Calu3 (cell line): ENCODE measurements around the gene TADA2B. TPM values are rescaled to one million over a fixed set of nuclear protein-coding genes. Genes with fewer than 3 reads are reported as not detected.

Experiments used
- BruUV-seq: library from RNA; stranded (reverse); fragments of 400-500 nt; replicated peaks from 2 replicates; lab custom pipeline; 2021; lab: Mats Ljungman, UMichigan
- CTCF ChIA-PET: fragments of 300-600 bp; sonication (Branson Sonifier 250); formaldehyde crosslinking; loops from one replicate; lab custom pipeline; 2022; ENCODE audit warnings: antibody characterized with exemption; lab: Charles Lee
- DNase-seq: peaks from one replicate; pipeline ENCODE4 v3.0.0; 2022
- H3K27ac Mint-ChIP-seq: one replicate; pipeline ENCODE4 v1.8.0; 2022; ENCODE audit warnings: mixed read lengths; ENCODE audit not compliant: unreplicated experiment
- H3K27me3 Mint-ChIP-seq: one replicate; pipeline ENCODE4 v1.8.0; 2022; ENCODE audit warnings: mixed read lengths; ENCODE audit not compliant: unreplicated experiment
- H3K36me3 Mint-ChIP-seq: one replicate; pipeline ENCODE4 v1.8.0; 2022; ENCODE audit warnings: mild to moderate bottlenecking, moderate library complexity, mixed read lengths; ENCODE audit not compliant: insufficient read depth, unreplicated experiment
- H3K4me1 Mint-ChIP-seq: one replicate; pipeline ENCODE4 v1.8.0; 2022; ENCODE audit warnings: mild to moderate bottlenecking, low read depth, mixed read lengths; ENCODE audit not compliant: unreplicated experiment
- H3K4me3 Mint-ChIP-seq: one replicate; pipeline ENCODE4 v1.8.0; 2022; ENCODE audit warnings: mild to moderate bottlenecking, low read depth, moderate library complexity, mixed read lengths; ENCODE audit not compliant: unreplicated experiment
- H3K9me3 Mint-ChIP-seq: one replicate; pipeline ENCODE4 v1.8.0; 2022; ENCODE audit warnings: low read depth, mixed read lengths; ENCODE audit not compliant: unreplicated experiment
- intact Hi-C: fragments of 100-400 bp; cut with micrococcal nuclease; formaldehyde crosslinking; loops from one replicate; pipeline ENCODE4 v1.10.0; 2022; ENCODE audit not compliant: unreplicated experiment
- total RNA-seq: library from RNA; stranded (reverse); gene quantifications from 2 replicates; pipeline ENCODE4 v1.2.3, GENCODE V29; 2022
- TF ChIP-seq, protein P1 (sequence below): fragments of 200-600 bp; IDR thresholded peaks from one replicate; pipeline ENCODE4 v1.8.0; 2022; ENCODE audit warnings: antibody characterized with exemption; ENCODE audit not compliant: unreplicated experiment

The TADA2B gene
- total RNA-seq, 1 experiment from 2014 or later = 15.1 TPM

DNA sequence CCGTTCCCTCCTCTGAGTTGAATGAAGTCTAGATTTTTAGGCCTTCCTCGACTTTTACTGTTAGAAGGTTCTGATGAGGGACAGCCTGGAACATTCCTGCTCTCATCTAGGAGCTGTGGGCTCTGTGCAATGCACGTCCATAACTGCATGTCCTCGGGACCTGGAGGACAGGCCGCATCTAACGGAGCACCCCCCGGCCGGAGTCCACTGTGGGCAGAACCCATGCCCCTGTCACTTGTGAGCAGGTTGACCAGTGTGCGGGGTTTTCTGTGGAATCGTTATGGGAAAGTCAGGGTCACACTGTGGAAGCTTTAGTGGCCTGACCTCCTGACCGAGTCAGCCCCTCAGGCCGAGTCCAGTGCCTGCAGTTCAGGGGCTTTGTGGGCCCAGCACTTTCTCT is 19.3 kb upstream of the TADA2B start:
- DNase-seq = no peak
- intact Hi-C loops = no loop called here
- Mint-ChIP-seq H3K27ac (no peak overlapping the region), H3K36me3 (peaks cover 11% of the 10 kb centered on the region), H3K4me3 (no peak overlapping the region), H3K9me3 (no peaks in the 10 kb centered on the region), H3K4me1 (no peaks in the 10 kb centered on the region), H3K27me3 (no peaks in the 10 kb centered on the region)
- TF ChIP-seq, protein P1, sequence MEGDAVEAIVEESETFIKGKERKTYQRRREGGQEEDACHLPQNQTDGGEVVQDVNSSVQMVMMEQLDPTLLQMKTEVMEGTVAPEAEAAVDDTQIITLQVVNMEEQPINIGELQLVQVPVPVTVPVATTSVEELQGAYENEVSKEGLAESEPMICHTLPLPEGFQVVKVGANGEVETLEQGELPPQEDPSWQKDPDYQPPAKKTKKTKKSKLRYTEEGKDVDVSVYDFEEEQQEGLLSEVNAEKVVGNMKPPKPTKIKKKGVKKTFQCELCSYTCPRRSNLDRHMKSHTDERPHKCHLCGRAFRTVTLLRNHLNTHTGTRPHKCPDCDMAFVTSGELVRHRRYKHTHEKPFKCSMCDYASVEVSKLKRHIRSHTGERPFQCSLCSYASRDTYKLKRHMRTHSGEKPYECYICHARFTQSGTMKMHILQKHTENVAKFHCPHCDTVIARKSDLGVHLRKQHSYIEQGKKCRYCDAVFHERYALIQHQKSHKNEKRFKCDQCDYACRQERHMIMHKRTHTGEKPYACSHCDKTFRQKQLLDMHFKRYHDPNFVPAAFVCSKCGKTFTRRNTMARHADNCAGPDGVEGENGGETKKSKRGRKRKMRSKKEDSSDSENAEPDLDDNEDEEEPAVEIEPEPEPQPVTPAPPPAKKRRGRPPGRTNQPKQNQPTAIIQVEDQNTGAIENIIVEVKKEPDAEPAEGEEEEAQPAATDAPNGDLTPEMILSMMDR = no peak
- BruUV-seq = no TSS peak
- CTCF ChIA-PET = no interaction called here

DNA sequence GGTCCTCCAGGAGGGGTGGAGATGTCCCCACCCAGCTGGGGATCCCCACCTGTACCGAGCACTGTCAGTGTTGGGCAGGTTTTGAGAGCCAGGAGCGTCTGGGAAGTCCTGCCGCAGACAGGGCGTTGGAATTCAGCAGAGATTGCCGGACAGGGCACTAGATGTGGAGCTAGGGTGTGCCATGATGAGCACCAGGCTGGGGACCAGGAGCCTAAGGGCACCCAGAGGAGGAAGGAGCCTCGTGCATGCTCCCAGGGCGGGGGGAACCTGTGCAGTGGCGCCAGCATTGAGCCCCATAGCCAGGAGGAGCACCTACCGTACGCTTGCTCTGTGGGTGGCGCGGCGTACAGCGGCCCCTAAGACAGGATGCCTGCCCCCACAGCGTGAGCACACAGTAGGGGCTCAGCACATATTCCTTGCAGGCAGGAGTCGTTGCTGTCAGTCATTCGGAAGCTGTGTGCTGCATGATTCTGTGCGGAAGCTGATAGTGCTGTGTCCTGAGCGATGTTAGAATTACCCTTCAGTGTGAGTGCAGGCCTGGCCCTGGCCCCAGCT is 18.8 kb upstream of the TADA2B start:
- DNase-seq = no peak
- intact Hi-C loops = no loop called here
- TF ChIP-seq, protein P1 = no peak
- Mint-ChIP-seq H3K36me3 (peaks cover 15% of the 10 kb centered on the region), H3K4me3 (no peak overlapping the region), H3K27ac (no peak overlapping the region), H3K4me1 (no peaks in the 10 kb centered on the region), H3K9me3 (no peaks in the 10 kb centered on the region), H3K27me3 (no peaks in the 10 kb centered on the region)
- BruUV-seq = no TSS peak
- CTCF ChIA-PET = no interaction called here

GRCh38 chr4:7025040-7025602 is 18.1 kb upstream of the TADA2B start:
- intact Hi-C loops = no loop called here
- no peak for DNase-seq
- Mint-ChIP-seq H3K4me3 (no peak overlapping the region), H3K9me3 (no peaks in the 10 kb centered on the region), H3K27me3 (no peaks in the 10 kb centered on the region), H3K36me3 (peaks cover 16% of the 10 kb centered on the region), H3K27ac (no peak overlapping the region), H3K4me1 (no peaks in the 10 kb centered on the region)
- CTCF ChIA-PET = no interaction called here
- BruUV-seq = no TSS peak
- TF ChIP-seq, protein P1 = no peak

GRCh38 chr4:7026107-7026506 is 17.1 kb upstream of the TADA2B start:
- no peak overlapping the region for H3K4me3 Mint-ChIP-seq
- no peak overlapping the region for H3K27ac Mint-ChIP-seq
- no TSS peak for BruUV-seq
- no peaks in the 10 kb centered on the region for H3K27me3 Mint-ChIP-seq
- intact Hi-C loops = no loop called here
- TF ChIP-seq, protein P1 = no peak
- H3K4me1 Mint-ChIP-seq = no peaks in the 10 kb centered on the region
- CTCF ChIA-PET = no interaction called here
- H3K36me3 Mint-ChIP-seq = peaks cover 16% of the 10 kb centered on the region
- no peaks in the 10 kb centered on the region for H3K9me3 Mint-ChIP-seq
- no peak for DNase-seq
